Hepatocyte (in vitro differentiated cells): Measurements from ENCODE around the gene EXTL1. TPM values are rescaled to one million over a fixed set of nuclear protein-coding genes. Genes with fewer than 3 reads are reported as not detected.
A peak's percentile ranks its signal among the peaks of the same experiment; 100 is the strongest.

Experiments used
- DNase-seq: peaks from one replicate; pipeline ENCODE4 v3.0.0-alpha.2; 2016; ENCODE audit warnings: low spot score
- H2AFZ ChIP-seq: fragments of 200-600 bp; sonication (generic); 2 replicates; pipeline ENCODE4 v1.6.0; 2016; ENCODE audit warnings: antibody characterized with exemption, mild to moderate bottlenecking
- H3K27ac ChIP-seq: fragments of 200-600 bp; sonication (generic); 2 replicates; pipeline ENCODE4 v1.5.1; 2016; ENCODE audit warnings: mild to moderate bottlenecking
- H3K27me3 ChIP-seq: fragments of 200-600 bp; sonication (generic); 2 replicates; pipeline ENCODE4 v1.6.1; 2016
- H3K36me3 ChIP-seq: fragments of 200-600 bp; sonication (generic); replicated peaks from 2 replicates; pipeline ENCODE4 v1.5.1; 2016; ENCODE audit warnings: low read depth; ENCODE audit not compliant: insufficient read depth
- H3K4me1 ChIP-seq: fragments of 200-600 bp; sonication (generic); 2 replicates; pipeline ENCODE4 v1.5.1; 2016; ENCODE audit warnings: mild to moderate bottlenecking, moderate library complexity; ENCODE audit not compliant: insufficient read depth
- H3K4me2 ChIP-seq: fragments of 200-600 bp; sonication (generic); 2 replicates; pipeline ENCODE4 v1.6.0; 2016
- H3K4me3 ChIP-seq: fragments of 200-600 bp; sonication (generic); 2 replicates; pipeline ENCODE4 v1.5.1; 2016; ENCODE audit warnings: mild to moderate bottlenecking
- H3K79me2 ChIP-seq: fragments of 200-600 bp; sonication (generic); 2 replicates; pipeline ENCODE4 v1.6.0; 2017; ENCODE audit warnings: mild to moderate bottlenecking
- H3K9me2 ChIP-seq: fragments of 200-600 bp; sonication (generic); replicated peaks from 2 replicates; pipeline ENCODE4 v1.6.0; 2017; ENCODE audit warnings: mild to moderate bottlenecking; ENCODE audit not compliant: insufficient read depth
- H3K9me3 ChIP-seq: fragments of 200-600 bp; sonication (generic); 2 replicates; pipeline ENCODE4 v1.5.1; 2016; ENCODE audit warnings: low read depth, mild to moderate bottlenecking
- H4K20me1 ChIP-seq: fragments of 200-600 bp; sonication (generic); 2 replicates; pipeline ENCODE4 v1.6.0; 2016; ENCODE audit warnings: mild to moderate bottlenecking; ENCODE audit not compliant: insufficient read depth, poor library complexity, severe bottlenecking
- EZH2 ChIP-seq: fragments of 200-600 bp; sonication (generic); IDR thresholded peaks from 2 replicates; pipeline ENCODE4 v1.6.1; 2016; ENCODE audit warnings: antibody characterized with exemption, mild to moderate bottlenecking, borderline replicate concordance
- EZH2phosphoT487 ChIP-seq: fragments of 200-600 bp; sonication (generic); IDR thresholded peaks from one replicate; pipeline ENCODE4 v1.6.1; 2018; ENCODE audit warnings: antibody characterized with exemption, mild to moderate bottlenecking, low read depth, moderate library complexity; ENCODE audit not compliant: unreplicated experiment, severe bottlenecking
- WGBS: methylation state at CpG from one replicate; pipeline ENCODE4 v1.1.6; 2016; ENCODE audit warnings: low lambda C conversion rate; ENCODE audit errors: missing lambda C conversion rate; 5-methylcytosine and 5-hydroxymethylcytosine counted together
- polyA plus RNA-seq: library from polyadenylated mRNA; unstranded; fragments of >200 nt; fragmentation: Nextera tagmentation; extraction: Ambion mirVana; gene quantifications from 2 replicates; pipeline ENCODE4 v1.2.1, GENCODE V29; 2016
- total RNA-seq: library from RNA; depleted of rRNA; stranded (reverse); fragments of >200 nt; gene quantifications from 2 replicates; pipeline ENCODE4 v1.2.3, GENCODE V29; 2014
- TF ChIP-seq, protein P1 (sequence below): fragments of 200-600 bp; sonication (generic); IDR thresholded peaks from 2 replicates; pipeline ENCODE4 v1.5.1; 2016; ENCODE audit warnings: antibody characterized with exemption, mild to moderate bottlenecking; ENCODE audit not compliant: poor library complexity

The EXTL1 gene
- total and polyA plus RNA-seq, 2 experiments from 2014 or later: 0.17 to 1.3 TPM

DNA sequence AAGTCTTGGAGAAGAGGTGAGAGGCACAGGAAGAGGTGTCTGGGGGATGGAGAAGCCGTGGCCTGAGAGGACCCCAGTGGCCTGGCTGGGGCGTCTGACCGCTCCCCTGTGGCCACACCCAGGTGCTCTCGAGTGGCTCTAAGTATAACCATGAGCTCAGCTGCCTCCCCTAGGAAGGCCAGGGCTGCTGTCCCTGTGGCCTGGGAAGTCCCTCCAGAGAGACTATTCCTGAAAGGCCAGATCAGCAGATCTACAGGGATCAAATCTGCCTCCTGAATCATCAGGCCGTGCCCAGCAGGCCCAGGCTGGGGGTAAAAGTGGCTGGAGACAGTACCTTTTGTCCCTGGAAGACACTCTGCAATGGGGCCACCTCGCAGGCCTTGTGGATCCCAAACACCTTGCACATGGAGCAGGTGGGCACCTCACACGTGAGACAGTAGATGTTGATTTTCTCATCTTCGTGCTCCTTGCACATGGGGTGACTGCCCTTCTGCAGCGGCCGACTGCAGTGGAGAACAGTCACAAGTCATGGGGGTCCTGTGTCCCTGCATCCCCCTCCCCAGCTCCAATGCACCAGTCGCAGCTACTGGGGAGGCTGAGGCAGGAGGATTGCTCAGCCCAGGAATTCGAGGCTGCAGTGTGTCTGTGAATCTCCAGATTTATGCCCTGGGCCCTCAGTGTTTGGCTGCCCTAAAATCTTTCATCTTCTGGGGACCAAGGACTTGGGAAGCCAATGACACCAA, 39.4 kb downstream of the EXTL1 start:
- Histone ChIP-seq H3K4me3 (no peak overlapping the region), H3K4me2 (no peak overlapping the region), H2AFZ (no peak overlapping the region), H3K36me3 (no peaks in the 10 kb centered on the region), H4K20me1 (no peaks in the 10 kb centered on the region), H3K79me2 (no peaks in the 10 kb centered on the region), H3K4me1 (no peaks in the 10 kb centered on the region), H3K27me3 (peaks cover 3% of the 10 kb centered on the region), H3K9me2 (no peaks in the 10 kb centered on the region), H3K27ac (no peak overlapping the region), H3K9me3 (no peaks in the 10 kb centered on the region)
- WGBS: 81% methylated on average over 12 of the region's 12 CpGs
- no peak for DNase-seq
- TF ChIP-seq EZH2phosphoT487 (no peak), EZH2 (no peak)
- TF ChIP-seq, protein P1, sequence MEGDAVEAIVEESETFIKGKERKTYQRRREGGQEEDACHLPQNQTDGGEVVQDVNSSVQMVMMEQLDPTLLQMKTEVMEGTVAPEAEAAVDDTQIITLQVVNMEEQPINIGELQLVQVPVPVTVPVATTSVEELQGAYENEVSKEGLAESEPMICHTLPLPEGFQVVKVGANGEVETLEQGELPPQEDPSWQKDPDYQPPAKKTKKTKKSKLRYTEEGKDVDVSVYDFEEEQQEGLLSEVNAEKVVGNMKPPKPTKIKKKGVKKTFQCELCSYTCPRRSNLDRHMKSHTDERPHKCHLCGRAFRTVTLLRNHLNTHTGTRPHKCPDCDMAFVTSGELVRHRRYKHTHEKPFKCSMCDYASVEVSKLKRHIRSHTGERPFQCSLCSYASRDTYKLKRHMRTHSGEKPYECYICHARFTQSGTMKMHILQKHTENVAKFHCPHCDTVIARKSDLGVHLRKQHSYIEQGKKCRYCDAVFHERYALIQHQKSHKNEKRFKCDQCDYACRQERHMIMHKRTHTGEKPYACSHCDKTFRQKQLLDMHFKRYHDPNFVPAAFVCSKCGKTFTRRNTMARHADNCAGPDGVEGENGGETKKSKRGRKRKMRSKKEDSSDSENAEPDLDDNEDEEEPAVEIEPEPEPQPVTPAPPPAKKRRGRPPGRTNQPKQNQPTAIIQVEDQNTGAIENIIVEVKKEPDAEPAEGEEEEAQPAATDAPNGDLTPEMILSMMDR: no peak

DNA sequence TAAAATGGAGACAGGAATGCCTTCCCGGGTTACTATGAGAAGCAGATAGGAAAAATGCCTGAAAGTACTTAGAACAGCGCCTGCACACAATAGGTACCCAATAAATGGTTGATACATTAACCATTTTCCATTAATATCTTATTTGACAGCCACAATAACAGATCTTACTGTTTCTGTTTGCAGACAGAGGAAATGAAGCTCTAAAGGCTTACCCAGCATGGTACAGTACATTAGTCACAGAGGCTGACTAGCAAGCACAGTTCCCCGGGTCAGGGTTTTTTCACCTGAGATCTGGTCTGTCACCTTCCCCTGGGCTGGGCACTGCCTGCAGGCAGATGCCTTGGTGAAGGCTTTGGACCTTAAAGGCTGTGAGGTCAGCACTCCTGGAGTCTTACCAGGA, 43.0 kb downstream of the EXTL1 start:
- Histone ChIP-seq H2AFZ (no peak overlapping the region), H3K4me1 (peaks cover 16% of the 10 kb centered on the region), H3K36me3 (no peaks in the 10 kb centered on the region), H3K4me2 (no peak overlapping the region), H3K27ac (no peak overlapping the region), H3K79me2 (no peaks in the 10 kb centered on the region), H3K9me2 (no peaks in the 10 kb centered on the region), H3K4me3 (no peak overlapping the region), H3K9me3 (no peaks in the 10 kb centered on the region), H3K27me3 (no peaks in the 10 kb centered on the region), H4K20me1 (no peaks in the 10 kb centered on the region)
- TF ChIP-seq EZH2: no peak
- TF ChIP-seq, protein P1: no peak
- TF ChIP-seq EZH2phosphoT487: no peak
- DNase-seq: no peak
- 61% methylated on average over 3 of the region's 3 CpGs for WGBS

DNA sequence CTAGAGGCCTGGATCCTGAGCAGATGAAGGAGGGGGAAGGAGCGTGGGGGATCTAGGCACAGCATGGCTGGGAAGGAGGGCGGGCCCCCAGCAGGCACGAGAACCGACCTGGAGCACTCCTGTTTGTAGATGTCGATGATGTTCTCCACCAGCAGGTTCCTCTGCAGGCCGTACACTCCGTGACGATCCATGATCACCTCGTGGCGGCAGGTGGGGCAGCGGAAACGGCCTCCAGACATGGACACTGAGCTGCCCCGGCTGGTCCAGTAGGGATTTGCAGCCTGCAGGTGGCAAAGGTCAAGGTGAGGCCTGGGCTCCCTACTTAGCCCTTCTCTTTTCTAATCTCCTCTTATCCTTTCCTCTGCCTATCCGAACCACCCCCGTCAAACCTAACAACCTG, 44.6 kb downstream of the EXTL1 start:
- Histone ChIP-seq H3K27me3 (no peaks in the 10 kb centered on the region), H3K4me2 (peak overlapping the region; percentile 57), H4K20me1 (no peaks in the 10 kb centered on the region), H3K9me3 (no peaks in the 10 kb centered on the region), H3K79me2 (no peaks in the 10 kb centered on the region), H2AFZ (no peak overlapping the region), H3K4me1 (peaks cover 16% of the 10 kb centered on the region), H3K9me2 (no peaks in the 10 kb centered on the region), H3K27ac (no peak overlapping the region), H3K4me3 (no peak overlapping the region), H3K36me3 (no peaks in the 10 kb centered on the region)
- WGBS: 67% methylated on average over 15 of the region's 15 CpGs
- no peak for DNase-seq
- TF ChIP-seq EZH2phosphoT487 (no peak), EZH2 (no peak)
- TF ChIP-seq, protein P1: no peak
